GM19025 (cell line): Measurements from ENCODE around the gene CITED2.
"Not testable (repeated sequence)": the region's sequence is repeated elsewhere in the genome, so short reads cannot be mapped to it uniquely, and the experiment has no call there.

Experiments
- ATAC-seq: cut with Tn5 transposase; IDR thresholded peaks from one replicate; pipeline ENCODE4 v1.9.1; 2021; ENCODE audit warnings: mild to moderate bottlenecking, low read depth, moderate library complexity; ENCODE audit not compliant: unreplicated experiment

CITED2 gene

GRCh38 chr6:139374357-139375225 is at the start of gene CITED2:
CITED2 (minus strand) TSS chr6:139374648; CDS start chr6:139373944, 704 bp downstream.
- peak; percentile 60 for ATAC-seq

- no peak for ATAC-seq
Observed at GRCh38 chr6:139423037-139423703, 48.7 kb upstream of the CITED2 start.

- ATAC-seq: no peak
Observed at GRCh38 chr6:139422105-139423036, 47.9 kb upstream of the CITED2 start.

DNA sequence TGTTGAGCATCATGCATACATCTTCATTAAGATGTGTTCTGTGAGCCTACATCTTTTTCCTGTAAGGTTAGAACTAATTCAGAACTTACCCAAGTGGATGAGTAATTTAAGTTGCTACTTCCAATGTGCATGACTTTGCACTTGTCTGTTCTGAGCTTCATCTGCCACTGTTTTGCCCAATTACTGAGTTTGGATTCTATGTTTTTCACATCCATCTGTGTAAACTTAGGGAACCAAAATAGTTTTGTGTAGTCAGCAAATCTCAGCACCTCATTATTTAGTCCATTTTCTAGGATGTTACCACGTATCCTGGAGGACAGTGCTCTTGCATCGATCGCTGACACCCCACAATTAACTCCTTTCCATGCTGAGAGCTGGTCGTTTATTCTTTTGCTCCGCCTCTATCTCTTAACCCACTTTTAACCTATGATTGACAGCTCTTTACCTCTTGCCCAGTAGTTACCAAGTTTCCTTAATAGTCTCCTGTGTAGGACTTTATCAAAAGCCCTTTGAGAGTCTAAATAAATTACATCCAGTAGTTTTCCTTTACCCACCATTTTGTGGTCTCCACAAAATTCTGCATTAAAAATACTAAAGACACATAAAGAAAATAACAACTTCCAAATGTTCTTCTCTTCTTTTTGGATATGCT is 44.2 kb upstream of the CITED2 start:
- no peak for ATAC-seq

GRCh38 chr6:139416146-139416545 is 41.7 kb upstream of the CITED2 start:
- ATAC-seq: no peak

GRCh38 chr6:139415365-139415764 is 40.9 kb upstream of the CITED2 start:
- ATAC-seq: no peak

DNA sequence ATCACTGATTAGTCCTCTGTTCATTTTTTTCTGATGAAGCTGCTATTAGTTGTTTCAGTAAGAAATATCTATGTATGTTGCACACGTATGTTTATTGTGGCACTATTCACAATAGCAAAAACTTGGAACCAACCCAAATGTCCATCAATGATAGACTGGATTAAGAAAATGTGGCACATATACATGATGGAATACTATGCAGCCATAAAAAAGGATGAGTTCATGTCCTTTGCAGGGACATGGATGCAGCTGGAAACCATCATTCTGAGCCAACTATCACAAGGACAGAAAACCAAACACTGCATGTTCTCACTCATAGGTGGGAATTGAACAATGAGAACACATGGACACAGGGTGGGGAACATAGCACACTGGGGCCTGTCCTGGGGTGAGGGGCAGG is 37.7 kb upstream of the CITED2 start:
- ATAC-seq: not testable (repeated sequence)

DNA sequence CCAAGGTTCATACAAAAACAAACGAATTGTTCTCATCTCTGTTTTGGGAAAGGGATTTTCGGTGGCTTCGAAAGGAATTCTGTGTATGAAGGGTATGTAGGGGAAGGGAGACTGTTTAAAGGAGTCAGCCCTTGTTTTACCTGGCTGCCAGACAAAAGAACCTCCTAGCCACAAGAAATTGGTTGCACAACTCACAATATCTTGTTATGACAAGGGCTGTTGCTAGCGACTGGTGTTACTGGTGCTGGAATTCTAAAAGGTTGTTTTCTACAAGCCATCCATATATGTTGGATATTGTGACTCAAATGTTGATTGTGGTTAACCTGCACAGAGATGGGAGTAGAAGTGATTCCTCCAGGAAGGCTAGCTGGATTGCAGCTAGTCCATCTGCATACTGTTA is 34.6 kb upstream of the CITED2 start:
- no peak for ATAC-seq

GRCh38 chr6:139407718-139408222 is 33.3 kb upstream of the CITED2 start:
- ATAC-seq: no peak

DNA sequence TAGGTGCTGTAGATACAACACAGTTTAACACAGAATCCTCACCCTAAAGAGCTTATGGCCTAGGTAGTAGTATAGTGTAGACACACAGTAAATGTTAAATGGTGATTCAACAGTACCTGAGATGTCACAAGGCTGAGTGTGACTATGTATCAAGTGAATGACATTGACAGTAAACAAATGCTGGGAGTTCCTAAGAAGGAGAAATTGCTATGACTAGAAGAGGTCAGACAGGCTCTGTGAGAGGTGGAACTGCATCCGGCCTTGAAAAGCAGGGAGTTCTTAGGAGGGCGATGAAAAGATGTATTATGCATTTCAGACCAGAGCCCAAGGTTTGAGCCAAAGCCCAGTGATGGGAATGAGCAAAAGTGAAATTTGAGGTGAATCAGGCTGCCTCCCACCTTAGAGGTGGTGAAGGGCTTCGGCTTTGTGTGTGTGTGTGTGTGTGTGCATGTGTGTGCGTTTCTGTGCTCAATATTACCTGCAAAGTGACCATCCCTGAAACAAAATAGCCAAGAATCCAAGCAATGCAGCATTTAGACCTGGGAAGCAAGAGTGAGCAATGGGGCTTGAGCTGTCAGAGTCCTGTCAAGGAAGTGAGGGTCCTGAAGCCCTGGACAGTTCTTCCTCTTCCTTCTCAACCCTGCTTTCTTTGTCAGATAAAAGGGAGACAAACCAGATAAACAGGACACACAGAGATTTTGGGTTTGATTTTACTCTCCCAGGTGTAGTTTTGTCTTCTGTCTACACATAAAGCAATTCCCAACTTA is 32.3 kb upstream of the CITED2 start:
- no peak for ATAC-seq

DNA sequence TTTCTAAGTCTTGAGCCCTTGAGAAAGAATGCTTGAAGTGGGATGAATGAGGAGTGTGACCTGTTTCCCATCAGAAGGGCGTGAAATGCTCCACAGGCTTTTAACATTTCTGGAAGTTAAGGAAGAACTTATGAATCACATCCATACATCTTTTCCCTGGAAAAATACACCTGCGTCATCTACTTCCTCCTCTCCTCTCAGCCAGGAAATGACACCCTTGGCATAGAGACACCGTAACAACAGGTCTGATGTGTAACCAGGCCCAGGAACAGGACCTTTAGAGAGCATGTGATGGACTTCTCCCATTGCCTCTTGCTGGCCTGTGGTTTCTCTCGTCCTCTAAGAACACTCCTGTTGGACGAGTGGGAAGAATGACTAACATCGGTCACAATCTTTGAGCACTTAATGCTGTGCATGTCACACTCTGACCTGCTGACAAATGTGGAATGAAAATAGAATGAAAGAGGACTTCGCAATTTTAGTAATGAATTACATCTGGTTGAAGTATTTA is 28.5 kb upstream of the CITED2 start:
- ATAC-seq: no peak

GRCh38 chr6:139398658-139399057 is 24.2 kb upstream of the CITED2 start:
- ATAC-seq: no peak

DNA sequence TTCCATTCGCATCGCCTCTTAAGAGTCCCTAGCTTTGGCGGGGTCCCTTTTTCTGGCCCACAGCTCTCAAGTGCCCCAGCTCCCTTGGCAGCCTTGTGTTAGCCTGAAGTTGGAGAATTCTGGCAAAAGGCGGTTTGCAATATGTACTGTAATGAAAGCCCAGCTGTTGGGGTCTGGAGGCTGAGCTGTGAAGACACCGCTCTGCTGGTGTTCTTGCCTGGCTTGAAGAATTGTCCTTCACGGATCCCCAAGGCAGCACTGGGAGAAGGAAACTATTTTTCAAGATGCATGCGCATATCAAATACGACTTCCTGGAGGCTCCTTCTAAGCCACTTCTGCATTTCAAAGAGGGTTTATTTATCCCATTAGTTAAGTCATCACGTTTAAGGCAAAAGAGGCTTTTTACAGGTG is 21.4 kb upstream of the CITED2 start:
- ATAC-seq: no peak

DNA sequence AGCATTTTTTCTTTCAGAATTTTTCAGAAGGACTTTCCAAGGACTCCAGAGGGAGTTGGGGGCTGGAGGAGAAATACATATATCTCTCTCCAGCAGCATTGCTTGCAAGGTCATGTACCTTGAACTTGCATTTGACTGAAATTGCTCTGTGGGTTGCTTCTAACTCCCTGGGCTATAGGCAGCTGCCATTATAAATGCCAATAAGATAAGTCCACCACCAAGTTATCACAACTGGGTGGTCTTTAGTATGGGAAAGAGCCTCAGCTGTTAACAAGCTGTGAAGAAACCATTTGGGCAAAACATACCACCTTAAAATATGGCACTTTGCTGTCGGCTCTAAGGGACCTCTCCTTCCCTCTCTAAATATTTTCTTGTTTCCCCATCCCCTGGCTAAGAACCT is 20.9 kb upstream of the CITED2 start:
- ATAC-seq: no peak

DNA sequence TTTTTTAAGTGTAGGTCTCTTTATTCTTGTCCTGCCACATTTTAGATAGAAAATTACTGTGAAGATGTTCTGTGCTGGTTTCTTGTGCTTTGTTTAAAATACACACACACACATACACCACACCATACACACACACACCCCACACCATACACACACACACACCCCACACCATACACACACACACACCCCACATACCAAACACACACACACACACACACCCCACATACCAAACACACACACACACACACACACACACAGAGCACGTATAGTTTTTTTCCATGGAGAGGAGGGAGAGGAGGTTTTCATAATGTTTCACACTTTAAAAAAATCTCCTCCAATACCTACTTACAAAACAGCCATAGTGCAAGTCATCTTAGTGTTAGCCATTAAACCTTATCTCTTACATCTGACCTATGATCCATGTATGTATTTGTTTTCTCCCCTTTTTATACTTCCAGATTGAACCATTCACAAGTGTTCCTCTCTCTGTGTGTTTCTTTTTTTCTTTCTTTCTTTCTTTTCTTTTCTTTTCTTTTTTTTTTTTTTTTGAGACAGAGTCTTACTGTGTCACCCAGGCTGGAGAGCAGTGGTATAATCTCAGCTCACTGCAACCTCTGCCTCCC is 19.7 kb upstream of the CITED2 start:
- no peak for ATAC-seq

DNA sequence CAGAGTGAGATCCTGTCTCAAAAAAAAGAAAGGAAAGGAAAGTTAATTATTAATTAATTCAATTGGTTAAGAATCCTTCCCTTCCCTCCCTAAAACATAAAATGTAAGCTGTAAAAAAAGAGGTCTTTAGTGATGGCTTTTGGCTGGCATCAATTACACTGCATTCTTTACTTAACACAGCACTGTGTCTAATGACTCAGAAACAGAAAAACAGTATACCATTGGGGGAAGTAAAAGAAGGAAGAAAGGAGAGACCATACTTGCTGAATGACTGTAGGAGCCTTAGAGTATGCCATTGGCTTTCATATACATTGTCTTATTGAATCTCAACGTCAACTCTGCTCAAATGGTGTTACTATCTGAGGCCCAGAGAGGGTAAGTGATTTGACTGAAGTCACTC is 18.3 kb upstream of the CITED2 start:
- ATAC-seq: peak; percentile 91

- no peak for ATAC-seq
Observed at GRCh38 chr6:139391709-139392108, 17.3 kb upstream of the CITED2 start.

DNA sequence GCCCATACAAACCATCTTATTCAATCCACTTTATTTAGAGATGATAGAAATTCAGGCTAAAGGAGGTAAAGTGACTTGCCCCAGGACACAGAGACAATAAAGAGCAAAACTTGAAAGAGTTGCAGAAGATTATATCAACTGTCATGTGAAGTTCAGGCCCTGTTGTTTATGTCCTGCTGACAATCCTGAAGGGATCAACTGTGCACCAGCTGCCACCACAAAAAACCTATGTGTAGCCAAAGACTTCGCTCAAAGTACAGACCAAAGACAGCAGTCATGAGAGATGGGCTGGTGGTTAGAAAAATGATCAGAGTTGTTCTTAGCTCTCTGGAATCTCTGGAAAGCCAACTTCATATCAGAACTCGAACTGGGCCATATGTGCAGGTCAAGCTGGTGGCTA is 16.0 kb upstream of the CITED2 start:
- ATAC-seq: no peak

DNA sequence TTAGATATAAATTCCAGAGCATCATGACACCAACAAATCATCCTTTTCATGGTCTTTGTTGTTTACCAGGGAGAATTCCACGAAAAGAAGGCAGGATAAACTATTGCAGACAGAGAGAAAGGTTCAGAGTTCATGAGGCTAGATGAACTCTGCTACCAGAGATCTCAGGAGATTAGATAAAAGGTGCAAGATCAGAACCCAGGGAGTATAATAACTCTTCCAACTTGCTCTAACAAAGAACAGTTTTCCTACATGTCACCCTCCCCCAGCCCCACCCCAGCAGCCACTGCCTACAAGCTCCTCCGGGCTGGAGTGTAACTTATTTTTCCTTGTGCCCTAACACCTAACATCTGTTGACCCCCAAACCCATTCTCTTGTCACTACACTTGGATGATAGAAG is 13.9 kb upstream of the CITED2 start:
- no peak for ATAC-seq
